Adrenal gland (tissue), 12 donors: ENCODE results near the gene KLHL12. TPM values are rescaled to one million over a fixed set of nuclear protein-coding genes. Genes with fewer than 3 reads are reported as not detected.
"Not testable (repeated sequence)": the region's sequence is repeated elsewhere in the genome, so short reads cannot be mapped to it uniquely, and the experiment has no call there.

Experiments
- DNase-seq, 7 donors: peaks; one replicate each; pipeline ENCODE4 v3.0.0-alpha.2; 2019 to 2020
- H3K27ac ChIP-seq, 5 donors: fragments of 200-600 bp; sonication (generic) in 4 of 5; 1 replicate in 3 of 5; 2 replicates in 2 of 5; pipeline versions ENCODE4 v1.5.1 to v1.8.0; 2016 to 2020; ENCODE audit warnings: mild to moderate bottlenecking in 1 of 5
- H3K27me3 ChIP-seq: fragments of 200-600 bp; 2 replicates; pipeline ENCODE4 v1.8.0; 2021
- H3K36me3 ChIP-seq, 2 donors: fragments of 200-600 bp; replicated peaks in 1 of 2; 1 replicate in 1 of 2; 2 replicates in 1 of 2; pipeline versions ENCODE4 v1.5.1 to v1.8.0; 2018 to 2022
- H3K4me1 ChIP-seq, 2 donors: fragments of 200-600 bp; replicated peaks in 1 of 2; 1 replicate in 1 of 2; 2 replicates in 1 of 2; pipeline versions ENCODE4 v1.5.1 to v1.8.0; 2018 to 2021
- H3K4me3 ChIP-seq, 4 donors: fragments of 200-600 bp; sonication (generic) in 3 of 4; one replicate each; pipeline ENCODE4 v1.5.1; 2016 to 2018
- H3K9me3 ChIP-seq, 3 donors: fragments of 200-600 bp; sonication (generic) in 1 of 3; replicated peaks in 1 of 3; 1 replicate in 2 of 3; 2 replicates in 1 of 3; pipeline versions ENCODE4 v1.5.1 to v1.8.0; 2016 to 2021
- CTCF ChIP-seq, 6 experiments: fragments of 450-650 bp in 4 of 6; fragments of 200-600 bp in 2 of 6; sonication (generic) in 1 of 6; IDR thresholded peaks; 1 replicate in 5 of 6; 2 replicates in 1 of 6; pipeline versions ENCODE4 v1.5.1 to v1.8.0; 2016 to 2021; ENCODE audit warnings: antibody characterized with exemption in 6 of 6, mild to moderate bottlenecking in 2 of 6, moderate library complexity in 1 of 6
- POLR2A ChIP-seq, 2 donors: fragments of 450-650 bp; IDR thresholded peaks; one replicate each; pipeline ENCODE4 v1.6.1; 2017; ENCODE audit warnings: antibody characterized with exemption in 2 of 2, mild to moderate bottlenecking in 2 of 2, moderate library complexity in 1 of 2
- WGBS, 4 donors: extraction: QIAGEN DNeasy Blood & Tissue Kit in 2 of 4; methylation state at CpG; one replicate each; pipeline versions ENCODE4 v1.1.5 to v1.1.7; 2013 to 2017; 5-methylcytosine and 5-hydroxymethylcytosine counted together
- intact Hi-C, 2 donors: fragments of 100-400 bp; cut with DNase I; formaldehyde crosslinking; loops; one replicate each; pipeline versions ENCODE4 v1.14.1 to v1.15.0; 2022 to 2023
- polyA plus RNA-seq, 3 donors: library from polyadenylated mRNA; stranded (reverse); fragments of 200-250 nt in 2 of 3; fragments of 350-450 nt in 1 of 3; fragmentation: Illumina TruSeq in 1 of 3; extraction: RNeasy Lipid Tissue Mini Kit (QIAGEN cat#74804) in 1 of 3; gene quantifications; one replicate each; pipeline ENCODE4 v1.2.3, GENCODE V29; 2013 to 2014
- total RNA-seq, 9 donors: library from RNA; depleted of rRNA in 4 of 9; stranded (reverse); fragments of >200 nt in 4 of 9; fragments of 120-200 nt in 1 of 9; fragmentation: NEBNext Ultra II Directional in 1 of 9; extraction: Animal tissue kit (Norgen Biotek cat#: 25700) in 1 of 9; gene quantifications; one replicate each; pipeline versions ENCODE4 v1.1.0 to v1.2.4, GENCODE V29; 2013 to 2023
- donor health status: healthy with polysubstance abuse.
- donor health status: Bipolar disorder and iron deficiency.
- donor health status: DM: yes; HTN: yes; CAD: no.
- donor health status: DM: no; HTN: no; CAD: no.
- donor health status: DM: no; HTN: no; CAD: no.
- donor health status: DM: yes; HTN: yes; CAD: no.

KLHL12 gene
- total and polyA plus RNA-seq, 12 donors: 12.2 to 41.9 (median 26.7) TPM

DNA sequence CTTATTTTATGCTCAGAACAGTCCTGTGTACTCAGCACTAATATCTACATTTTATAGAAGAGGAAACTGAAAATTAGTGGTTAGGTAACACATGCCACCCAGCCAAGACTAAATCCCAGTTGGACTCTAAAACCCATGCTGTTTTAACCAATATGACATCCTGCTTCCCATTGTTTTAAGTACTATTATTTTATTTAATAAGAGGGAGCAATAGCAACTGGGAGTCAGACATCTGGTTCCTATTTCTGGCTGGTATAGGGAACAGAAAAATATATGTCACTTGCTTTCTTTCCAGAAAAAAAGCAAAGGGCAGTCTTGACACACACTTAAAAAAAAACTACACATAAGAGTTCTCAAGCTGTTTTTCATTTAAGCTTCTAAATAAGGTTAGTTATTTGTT is 11.9 kb downstream of the KLHL12 start:
- H3K27me3 ChIP-seq: no peaks in the 10 kb centered on the region
- H3K4me3 ChIP-seq: no peak overlapping the region
- TF ChIP-seq POLR2A (IDR thresholded peaks at IDR 0.05) (no peak), CTCF (IDR thresholded peaks at IDR 0.05) (no peak)
- intact Hi-C loops: no loop called here
- H3K4me1 ChIP-seq: no peaks in the 10 kb centered on the region
- no peak overlapping the region for H3K27ac ChIP-seq
- peaks cover 0 to 90% of the 10 kb centered on the region in 2 donors for H3K36me3 ChIP-seq
- DNase-seq: no peak
- H3K9me3 ChIP-seq: no peaks in the 10 kb centered on the region

DNA sequence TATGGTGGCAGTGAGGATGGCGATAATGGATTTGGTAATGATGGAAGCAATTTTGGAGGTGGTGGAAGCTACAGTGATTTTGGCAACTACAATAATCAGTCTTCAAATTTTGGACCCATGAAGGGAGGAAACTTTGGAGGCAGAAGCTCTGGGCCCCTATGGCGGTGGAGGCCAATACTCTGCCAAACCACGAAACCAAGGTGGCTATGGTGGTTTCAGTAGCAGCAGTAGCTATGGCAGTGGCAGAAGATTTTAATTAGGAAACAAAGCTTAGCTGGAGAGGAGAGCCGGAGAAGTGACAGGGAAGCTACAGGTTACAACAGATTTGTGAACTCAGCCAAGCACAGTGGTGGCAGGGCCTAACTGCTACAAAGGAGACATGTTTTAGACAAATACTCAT is 14.6 kb downstream of the KLHL12 start:
- intact Hi-C loops, DNase-seq, H3K27ac ChIP-seq, H3K4me1 ChIP-seq, H3K9me3 ChIP-seq, H3K4me3 ChIP-seq, H3K27me3 ChIP-seq: not testable (repeated sequence)
- 87 to 93% (median 91%) methylated on average over 4 of the region's 4 CpGs for WGBS, 4 donors
- H3K36me3 ChIP-seq: peaks cover 0 to 95% of the 10 kb centered on the region in 2 donors

- 35 to 56% (median 43%) methylated on average over 1 of the region's 1 CpG for WGBS, 4 donors
- Histone ChIP-seq H3K27me3 (no peaks in the 10 kb centered on the region), H3K36me3 (peaks cover 0 to 89% of the 10 kb centered on the region in 2 donors), H3K4me1 (no peaks in the 10 kb centered on the region), H3K27ac (no peak overlapping the region), H3K4me3 (no peak overlapping the region), H3K9me3 (no peaks in the 10 kb centered on the region)
- TF ChIP-seq CTCF (IDR thresholded peaks at IDR 0.05): no peak
- TF ChIP-seq POLR2A (IDR thresholded peaks at IDR 0.05): no peak
- no peak for DNase-seq
- intact Hi-C loops: no loop called here
These were observed 17.5 kb downstream of the KLHL12 start for GRCh38 chr1:202909494-202909893.

DNA sequence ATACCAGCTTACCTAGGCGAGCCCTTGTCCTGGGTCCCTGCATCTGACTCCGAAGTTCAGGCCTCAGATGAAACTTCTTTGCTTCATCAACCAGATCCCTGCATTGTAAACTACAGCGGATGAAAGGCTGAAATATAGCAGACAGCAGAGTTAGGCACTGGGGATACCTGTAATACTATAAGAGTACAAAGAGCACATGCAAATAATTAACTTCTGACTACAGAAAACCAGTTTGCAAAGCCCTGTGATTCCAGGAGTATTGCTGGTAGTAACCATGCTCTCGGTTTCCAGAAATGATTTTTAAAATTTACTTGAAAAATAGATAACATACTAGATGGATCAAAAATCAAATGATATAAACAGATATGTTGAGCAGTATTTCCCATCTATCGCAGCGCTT is 18.0 kb downstream of the KLHL12 start:
- no peaks in the 10 kb centered on the region for H3K9me3 ChIP-seq
- WGBS, 4 donors: 97 to 98% (median 97%) methylated on average over 6 of the region's 6 CpGs
- no peak overlapping the region for H3K27ac ChIP-seq
- no peak for DNase-seq
- no peak overlapping the region for H3K4me3 ChIP-seq
- H3K36me3 ChIP-seq: peaks cover 0 to 85% of the 10 kb centered on the region in 2 donors
- intact Hi-C loops: no loop called here
- TF ChIP-seq CTCF (IDR thresholded peaks at IDR 0.05) (no peak), POLR2A (IDR thresholded peaks at IDR 0.05) (no peak)
- H3K27me3 ChIP-seq: no peaks in the 10 kb centered on the region
- no peaks in the 10 kb centered on the region for H3K4me1 ChIP-seq

- Histone ChIP-seq H3K9me3 (no peaks in the 10 kb centered on the region), H3K27ac (no peak overlapping the region), H3K4me3 (no peak overlapping the region), H3K27me3 (no peaks in the 10 kb centered on the region), H3K36me3 (peaks cover 0 to 63% of the 10 kb centered on the region in 2 donors), H3K4me1 (no peaks in the 10 kb centered on the region)
- WGBS, 4 donors: 61 to 99% (median 78%) methylated on average over 4 of the region's 4 CpGs
- DNase-seq: no peak
- intact Hi-C loops: no loop called here
- no peak for TF ChIP-seq POLR2A (IDR thresholded peaks at IDR 0.05)
- TF ChIP-seq CTCF (IDR thresholded peaks at IDR 0.05): no peak
These were observed 21.7 kb downstream of the KLHL12 start for GRCh38 chr1:202905331-202905730.

DNA sequence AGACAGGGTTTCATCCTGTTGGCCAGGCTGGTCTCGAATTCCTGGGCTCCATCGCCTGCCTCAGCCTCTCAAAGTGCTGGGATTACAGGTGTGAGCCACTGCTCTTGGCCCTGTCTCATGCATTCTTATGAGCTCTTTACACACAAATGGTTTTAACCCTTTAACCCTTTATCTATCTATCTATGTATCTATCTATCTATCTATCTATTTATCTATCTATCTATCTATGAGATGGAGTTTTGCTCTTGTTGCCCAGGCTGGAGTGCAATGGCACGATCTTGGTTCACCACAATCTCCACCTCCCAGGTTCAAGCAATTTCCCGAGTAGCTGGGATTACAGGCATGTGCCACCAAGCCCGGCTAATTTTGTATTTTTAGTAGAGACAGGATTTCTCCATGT is 23.2 kb downstream of the KLHL12 start:
- intact Hi-C loops, DNase-seq, H3K27ac ChIP-seq, H3K9me3 ChIP-seq, H3K4me1 ChIP-seq, H3K27me3 ChIP-seq, H3K4me3 ChIP-seq: not testable (repeated sequence)
- peaks cover 0 to 53% of the 10 kb centered on the region in 2 donors for H3K36me3 ChIP-seq
- WGBS, 4 donors: 93 to 98% (median 95%) methylated on average over 5 of the region's 5 CpGs
